SH-SY5Y (cell line): ENCODE results near the gene TAF1B.

Experiments
- GATA2 ChIP-seq: IDR thresholded peaks from 2 replicates; pipeline ENCODE4 v1.6.1; 2011; ENCODE audit warnings: mild to moderate bottlenecking, low read depth, low read length
- GATA3 ChIP-seq: IDR thresholded peaks from 2 replicates; pipeline ENCODE4 v1.6.1; 2011; ENCODE audit warnings: low read depth, mild to moderate bottlenecking, low read length, moderate library complexity

DNA sequence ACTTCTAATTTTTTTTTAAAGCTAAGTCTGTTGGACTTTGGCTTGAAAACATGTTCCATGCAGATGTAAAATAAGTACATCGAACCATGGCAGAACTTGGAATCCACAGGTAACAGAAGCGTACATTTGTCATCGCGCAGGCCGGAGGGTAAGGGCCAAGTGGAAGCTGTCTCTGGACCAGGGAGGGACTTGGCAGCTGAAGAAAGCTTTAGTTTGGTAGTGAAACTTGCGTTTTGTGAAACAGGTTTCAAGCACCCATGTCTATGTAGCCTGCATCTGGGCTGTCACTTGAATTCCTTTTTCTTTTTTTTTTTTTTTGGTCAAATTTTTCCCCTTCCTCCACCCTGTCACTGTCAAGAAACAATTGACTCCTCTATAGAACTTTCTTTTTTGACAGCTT, 128.6 kb downstream of the TAF1B start:
- no peak for TF ChIP-seq GATA2
- no peak for TF ChIP-seq GATA3
